ENCODE results near the gene ERP44. TPM values are rescaled to one million over a fixed set of nuclear protein-coding genes. Genes with fewer than 3 reads are reported as not detected.

Gene ERP44
- total RNA-seq, 1 donor from 2014 or later = 18.0 TPM

DNA sequence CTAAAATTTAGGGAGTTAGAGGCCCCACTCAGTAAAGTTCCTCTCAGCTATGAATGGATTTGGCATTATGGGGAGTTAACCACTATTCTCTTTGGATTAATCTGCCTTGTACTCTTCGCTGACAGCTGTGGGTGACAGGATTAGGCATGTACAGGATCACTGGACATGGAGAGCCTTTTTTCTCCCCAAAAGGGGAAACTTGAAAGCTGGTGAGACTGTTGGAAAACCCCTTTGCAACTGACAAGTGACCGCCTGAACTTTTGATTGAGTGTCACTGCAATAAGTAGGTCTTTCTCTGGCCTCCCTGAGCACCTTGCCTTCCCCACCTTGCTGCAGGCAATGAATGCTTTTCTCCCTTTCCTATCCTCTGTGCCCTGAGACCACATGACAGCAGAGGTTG is 68.3 kb downstream of the ERP44 start:
- H3K4me3 ChIP-seq = no peak overlapping the region
- H3K27ac Mint-ChIP-seq = no peak overlapping the region
- H3K4me1 ChIP-seq = peaks cover 5% of the 10 kb centered on the region
- H3K4me1 Mint-ChIP-seq = no peaks in the 10 kb centered on the region
- H3K4me2 ChIP-seq = no peak overlapping the region
- H4K20me1 ChIP-seq (ENCODE audit: low read depth) = no peaks in the 10 kb centered on the region
- H3K9me3 Mint-ChIP-seq = peaks cover 20% of the 10 kb centered on the region
- no peak for DNase-seq (ENCODE audit: low spot score)
- no peak overlapping the region for H3K4me3 Mint-ChIP-seq
- H3K9me3 ChIP-seq (ENCODE audit: low read depth) = peaks cover 10% of the 10 kb centered on the region
- no peaks in the 10 kb centered on the region for H3K27me3 ChIP-seq
- no peak overlapping the region for H3K27ac ChIP-seq
- H3F3A ChIP-seq (ENCODE audit: low read depth) = no peaks in the 10 kb centered on the region
- peaks cover 26% of the 10 kb centered on the region for H3K36me3 Mint-ChIP-seq
- no peaks in the 10 kb centered on the region for H3K27me3 Mint-ChIP-seq (ENCODE audit: insufficient read depth, low read depth)
- H3K79me2 ChIP-seq (ENCODE audit: low read depth) = peaks cover 7% of the 10 kb centered on the region
- TF ChIP-seq, protein P1, sequence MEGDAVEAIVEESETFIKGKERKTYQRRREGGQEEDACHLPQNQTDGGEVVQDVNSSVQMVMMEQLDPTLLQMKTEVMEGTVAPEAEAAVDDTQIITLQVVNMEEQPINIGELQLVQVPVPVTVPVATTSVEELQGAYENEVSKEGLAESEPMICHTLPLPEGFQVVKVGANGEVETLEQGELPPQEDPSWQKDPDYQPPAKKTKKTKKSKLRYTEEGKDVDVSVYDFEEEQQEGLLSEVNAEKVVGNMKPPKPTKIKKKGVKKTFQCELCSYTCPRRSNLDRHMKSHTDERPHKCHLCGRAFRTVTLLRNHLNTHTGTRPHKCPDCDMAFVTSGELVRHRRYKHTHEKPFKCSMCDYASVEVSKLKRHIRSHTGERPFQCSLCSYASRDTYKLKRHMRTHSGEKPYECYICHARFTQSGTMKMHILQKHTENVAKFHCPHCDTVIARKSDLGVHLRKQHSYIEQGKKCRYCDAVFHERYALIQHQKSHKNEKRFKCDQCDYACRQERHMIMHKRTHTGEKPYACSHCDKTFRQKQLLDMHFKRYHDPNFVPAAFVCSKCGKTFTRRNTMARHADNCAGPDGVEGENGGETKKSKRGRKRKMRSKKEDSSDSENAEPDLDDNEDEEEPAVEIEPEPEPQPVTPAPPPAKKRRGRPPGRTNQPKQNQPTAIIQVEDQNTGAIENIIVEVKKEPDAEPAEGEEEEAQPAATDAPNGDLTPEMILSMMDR (IDR thresholded peaks at IDR 0.05) = no peak
- TF ChIP-seq EZH2phosphoT487 (IDR thresholded peaks at IDR 0.05) (no peak), EZH2 (IDR thresholded peaks at IDR 0.05) (no peak)
- no peak overlapping the region for H3K9ac ChIP-seq
- H3K36me3 ChIP-seq = peaks cover 10% of the 10 kb centered on the region
- H2AFZ ChIP-seq (replicated peaks) = no peak overlapping the region

DNA sequence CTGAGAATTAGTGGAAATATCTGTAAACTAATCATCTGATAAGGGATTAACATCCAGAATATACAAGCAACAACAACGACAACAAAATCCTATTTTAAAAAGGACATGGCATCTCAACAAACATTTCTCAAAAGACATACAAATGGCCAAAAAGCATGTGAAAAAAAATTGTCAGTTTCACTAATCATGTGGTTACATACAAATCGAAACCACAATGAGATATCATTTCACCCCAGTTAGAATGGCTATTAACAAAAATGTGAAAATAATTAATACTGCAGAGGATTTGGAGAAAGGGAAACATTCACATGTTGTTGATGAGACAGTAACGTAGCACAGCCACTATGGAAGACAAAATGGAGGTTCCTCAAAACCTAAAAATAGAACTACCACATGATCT is 69.5 kb downstream of the ERP44 start:
- no peaks in the 10 kb centered on the region for H3F3A ChIP-seq (ENCODE audit: low read depth)
- no peak for DNase-seq (ENCODE audit: low spot score)
- no peak overlapping the region for H3K4me3 ChIP-seq
- no peaks in the 10 kb centered on the region for H4K20me1 ChIP-seq (ENCODE audit: low read depth)
- Mint-ChIP-seq H3K4me3 (no peak overlapping the region), H3K36me3 (peaks cover 19% of the 10 kb centered on the region), H3K27ac (no peak overlapping the region), H3K4me1 (no peaks in the 10 kb centered on the region), H3K9me3 (peaks cover 12% of the 10 kb centered on the region), H3K27me3 (ENCODE audit: insufficient read depth, low read depth) (no peaks in the 10 kb centered on the region)
- H3K9me3 ChIP-seq (ENCODE audit: low read depth) = peaks cover 10% of the 10 kb centered on the region
- peaks cover 10% of the 10 kb centered on the region for H3K36me3 ChIP-seq
- H3K4me2 ChIP-seq = no peak overlapping the region
- no peaks in the 10 kb centered on the region for H3K79me2 ChIP-seq (ENCODE audit: low read depth)
- H2AFZ ChIP-seq (replicated peaks) = no peak overlapping the region
- TF ChIP-seq EZH2phosphoT487 (IDR thresholded peaks at IDR 0.05) (no peak), EZH2 (IDR thresholded peaks at IDR 0.05) (no peak)
- TF ChIP-seq, protein P1 (IDR thresholded peaks at IDR 0.05) = no peak
- H3K27ac ChIP-seq = no peak overlapping the region
- peaks cover 5% of the 10 kb centered on the region for H3K4me1 ChIP-seq
- no peaks in the 10 kb centered on the region for H3K27me3 ChIP-seq
- no peak overlapping the region for H3K9ac ChIP-seq

- peak; percentile 79 for DNase-seq (ENCODE audit: low spot score)
- no peak overlapping the region for H3K9ac ChIP-seq
- H3K4me1 ChIP-seq = peaks cover 5% of the 10 kb centered on the region
- H2AFZ ChIP-seq (replicated peaks) = no peak overlapping the region
- no peak overlapping the region for H3K4me2 ChIP-seq
- peaks cover 8% of the 10 kb centered on the region for H3K9me3 ChIP-seq (ENCODE audit: low read depth)
- no peaks in the 10 kb centered on the region for H3K79me2 ChIP-seq (ENCODE audit: low read depth)
- H3K27me3 ChIP-seq = no peaks in the 10 kb centered on the region
- no peaks in the 10 kb centered on the region for H4K20me1 ChIP-seq (ENCODE audit: low read depth)
- Mint-ChIP-seq H3K4me1 (no peaks in the 10 kb centered on the region), H3K9me3 (peaks cover 7% of the 10 kb centered on the region), H3K27ac (no peak overlapping the region), H3K36me3 (peaks cover 14% of the 10 kb centered on the region), H3K27me3 (ENCODE audit: insufficient read depth, low read depth) (no peaks in the 10 kb centered on the region), H3K4me3 (no peak overlapping the region)
- H3K4me3 ChIP-seq = no peak overlapping the region
- H3K36me3 ChIP-seq = peaks cover 6% of the 10 kb centered on the region
- no peak for TF ChIP-seq EZH2 (IDR thresholded peaks at IDR 0.05)
- TF ChIP-seq, protein P1 (IDR thresholded peaks at IDR 0.05) = peak; percentile 89
- H3F3A ChIP-seq (ENCODE audit: low read depth) = no peaks in the 10 kb centered on the region
- H3K27ac ChIP-seq = no peak overlapping the region
These were observed 70.5 kb downstream of the ERP44 start for GRCh38 chr9:100028201-100028784.
